Inflammatory macrophage treated with lipopolysaccharide for 4 hours (primary cell): ENCODE results near the gene SPATA6L.
A peak's percentile ranks its signal among the peaks of the same experiment; 100 is the strongest.
"Not testable (repeated sequence)": the region's sequence is repeated elsewhere in the genome, so short reads cannot be mapped to it uniquely, and the experiment has no call there.

Experiments used
- DNase-seq: peaks from one replicate; pipeline ENCODE4 v3.0.0-alpha.2; 2020

The SPATA6L gene

DNA sequence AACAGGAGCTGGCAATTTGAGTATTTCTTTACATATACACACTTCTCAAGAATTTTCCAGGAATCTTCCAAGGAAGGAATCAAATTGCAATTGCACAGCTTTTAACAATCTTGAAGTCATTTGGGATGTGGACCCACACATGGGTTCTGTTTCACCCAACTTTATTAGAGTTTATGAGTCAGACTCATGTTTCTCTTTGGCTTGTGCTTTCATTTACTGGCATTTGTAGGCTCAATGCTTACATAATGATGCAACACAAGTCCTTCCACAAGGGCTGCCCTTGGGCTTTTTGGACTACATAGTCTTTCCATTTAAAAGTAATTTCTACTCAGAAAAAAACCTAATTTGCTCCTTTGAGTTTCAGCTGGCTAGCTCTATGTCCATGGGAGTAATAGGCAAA, 8.5 kb upstream of the SPATA6L start:
- peak; percentile 47 for DNase-seq

GRCh38 chr9:4671737-4672136, 5.5 kb upstream of the SPATA6L start:
- no peak for DNase-seq

DNA sequence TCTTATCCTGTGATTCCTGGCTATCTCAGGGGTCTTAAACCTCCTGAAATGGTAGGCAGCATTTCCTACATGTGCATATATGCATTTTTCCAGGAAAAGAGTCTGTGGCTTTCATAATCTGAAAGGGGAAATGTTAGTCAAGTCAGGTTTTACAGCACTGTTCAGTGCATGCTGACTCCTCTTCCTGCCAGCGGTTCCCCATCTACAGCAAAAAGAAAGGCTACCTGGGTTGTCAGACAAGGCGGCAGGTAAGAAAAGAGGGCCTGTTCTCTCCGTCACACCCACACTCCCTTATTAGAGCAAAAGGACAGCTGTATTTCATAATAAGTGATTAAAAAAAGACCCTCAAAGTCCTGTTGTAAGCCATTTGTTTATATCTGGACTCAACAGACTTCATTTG, 4.3 kb upstream of the SPATA6L start:
- DNase-seq = no peak

- DNase-seq = no peak
Measured at GRCh38 chr9:4669890-4670289, 3.6 kb upstream of the SPATA6L start.

GRCh38 chr9:4668604-4669003, 2.3 kb upstream of the SPATA6L start:
- no peak for DNase-seq

GRCh38 chr9:4667681-4668080, 1.4 kb upstream of the SPATA6L start:
- no peak for DNase-seq

- DNase-seq = no peak
Measured at GRCh38 chr9:4665357-4665756, 923 bp downstream of the SPATA6L start.

DNA sequence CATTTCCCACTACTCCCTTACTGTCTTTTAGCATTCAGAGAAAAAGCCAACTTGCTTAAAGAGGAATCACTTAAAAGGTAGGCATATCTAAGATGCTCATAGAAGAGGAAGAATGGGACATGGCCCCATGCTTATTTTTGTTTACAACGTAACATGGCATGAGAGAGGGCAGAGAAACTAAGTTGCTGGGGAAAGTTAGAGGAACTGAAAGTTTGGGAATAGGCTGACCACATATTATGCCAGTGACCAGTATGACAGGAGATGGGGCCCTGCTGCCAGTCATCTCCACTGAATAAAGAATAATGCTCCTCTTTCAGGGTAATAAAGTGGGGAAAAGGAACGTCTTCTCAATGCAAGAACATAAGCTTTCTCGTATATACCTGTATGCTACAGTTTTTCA, 2.3 kb downstream of the SPATA6L start:
- DNase-seq = peak; percentile 74

DNA sequence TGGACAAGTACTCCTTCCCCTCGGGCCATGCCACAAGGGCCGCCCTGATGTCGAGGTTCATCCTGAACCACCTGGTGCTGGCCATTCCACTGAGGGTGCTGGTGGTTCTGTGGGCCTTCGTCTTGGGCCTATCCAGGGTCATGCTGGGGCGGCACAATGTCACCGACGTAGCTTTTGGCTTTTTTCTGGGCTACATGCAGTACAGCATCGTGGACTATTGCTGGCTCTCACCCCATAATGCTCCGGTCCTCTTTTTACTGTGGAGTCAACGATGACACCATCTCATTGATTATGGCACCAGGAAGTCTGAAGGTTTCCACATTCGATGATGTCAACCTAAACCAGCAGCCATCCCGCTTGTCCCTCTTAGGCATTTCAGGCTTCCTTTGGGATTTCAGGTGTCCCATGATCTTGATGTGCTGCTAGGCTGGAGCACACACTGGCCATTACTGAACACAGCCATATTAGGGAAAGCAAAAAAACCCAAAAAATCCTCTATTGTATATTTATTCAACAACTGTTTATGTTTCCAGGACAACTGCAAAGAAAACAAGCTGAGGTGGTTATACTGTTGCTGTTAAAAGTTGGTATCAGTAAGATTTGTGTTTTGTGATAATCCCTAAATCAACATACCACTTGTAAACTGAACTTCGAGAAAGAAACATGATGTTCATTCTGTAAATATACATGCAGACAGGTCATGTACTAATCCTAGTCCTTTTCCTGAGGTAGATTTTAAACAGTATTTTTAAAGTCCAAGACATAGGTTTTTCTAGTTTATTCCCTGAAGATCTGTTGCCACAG, 3.1 kb downstream of the SPATA6L start:
- no peak for DNase-seq

DNA sequence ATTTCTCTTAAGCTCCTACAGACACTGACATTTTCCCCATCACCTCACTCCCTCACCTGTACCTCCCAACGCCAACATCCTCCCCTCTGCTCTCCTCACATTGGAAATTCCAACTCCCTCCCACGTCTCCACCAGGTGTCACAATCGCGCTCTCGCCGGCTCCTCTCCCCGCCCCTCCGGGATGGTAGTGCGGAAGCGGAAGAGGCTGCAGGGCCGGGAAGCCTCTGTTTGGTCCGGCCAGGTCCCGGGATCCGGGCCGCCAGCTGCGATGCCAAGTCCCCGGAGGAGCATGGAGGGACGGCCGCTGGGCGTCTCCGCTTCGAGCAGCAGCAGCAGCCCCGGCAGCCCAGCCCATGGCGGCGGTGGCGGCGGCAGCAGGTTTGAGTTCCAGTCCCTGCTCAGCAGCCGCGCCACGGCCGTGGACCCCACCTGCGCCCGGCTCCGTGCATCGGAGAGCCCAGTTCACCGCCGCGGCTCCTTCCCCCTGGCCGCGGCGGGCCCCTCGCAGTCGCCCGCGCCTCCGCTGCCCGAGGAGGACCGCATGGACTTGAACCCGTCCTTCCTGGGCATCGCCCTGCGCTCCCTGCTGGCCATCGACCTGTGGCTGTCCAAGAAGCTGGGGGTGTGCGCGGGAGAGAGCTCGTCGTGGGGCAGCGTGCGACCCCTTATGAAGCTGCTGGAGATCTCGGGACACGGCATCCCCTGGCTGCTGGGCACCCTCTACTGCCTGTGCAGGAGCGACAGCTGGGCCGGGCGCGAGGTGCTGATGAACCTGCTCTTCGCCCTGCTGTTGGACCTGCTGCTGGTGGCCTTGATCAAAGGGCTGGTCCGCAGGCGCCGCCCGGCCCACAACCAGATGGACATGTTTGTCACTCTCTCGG, 3.9 kb downstream of the SPATA6L start, which contains the start of gene PLPP6:
TSS of gene PLPP6 (plus strand) at position 187 of the 881 bp plus-strand sequence. CDS start at position 269, 82 bp downstream.
- DNase-seq = peak; percentile 85

DNA sequence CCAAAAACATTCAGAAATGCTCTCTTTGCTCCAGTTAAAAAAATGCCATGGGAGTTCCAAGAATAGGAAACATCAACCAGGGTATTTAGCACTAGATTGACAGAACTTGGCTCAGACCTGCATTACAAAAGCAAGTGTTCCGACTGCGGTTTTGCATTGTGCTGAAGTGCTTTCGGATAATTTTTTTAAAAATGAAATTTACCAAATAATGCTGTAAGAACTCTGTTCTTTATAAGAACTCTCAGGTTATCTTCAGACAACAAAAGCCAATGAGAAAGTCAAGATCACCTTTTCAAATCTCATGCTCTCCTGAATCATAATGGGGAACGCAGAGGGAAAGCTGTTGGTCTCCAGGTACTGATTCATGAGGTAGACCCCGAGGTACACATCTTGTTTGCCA, 4.7 kb downstream of the SPATA6L start:
- no peak for DNase-seq

DNA sequence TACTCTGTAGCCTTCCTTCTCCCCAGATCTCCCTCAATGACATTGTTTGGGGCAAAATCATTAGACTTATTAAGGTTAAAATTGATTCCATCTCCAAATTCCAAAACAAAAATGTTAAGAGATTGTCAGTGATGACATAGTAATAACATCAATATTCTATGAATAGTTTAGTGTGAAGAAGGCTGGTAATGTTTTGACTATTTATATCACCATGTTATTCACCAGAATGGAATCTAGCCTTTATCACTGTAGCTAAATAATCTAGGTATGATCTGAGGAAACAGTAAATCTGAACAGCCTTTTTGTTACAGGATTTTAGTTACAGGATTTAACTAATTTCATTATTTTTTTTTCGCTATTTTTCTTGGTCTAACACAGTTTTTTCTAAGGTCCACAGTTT, 5.1 kb downstream of the SPATA6L start:
- DNase-seq = no peak

DNA sequence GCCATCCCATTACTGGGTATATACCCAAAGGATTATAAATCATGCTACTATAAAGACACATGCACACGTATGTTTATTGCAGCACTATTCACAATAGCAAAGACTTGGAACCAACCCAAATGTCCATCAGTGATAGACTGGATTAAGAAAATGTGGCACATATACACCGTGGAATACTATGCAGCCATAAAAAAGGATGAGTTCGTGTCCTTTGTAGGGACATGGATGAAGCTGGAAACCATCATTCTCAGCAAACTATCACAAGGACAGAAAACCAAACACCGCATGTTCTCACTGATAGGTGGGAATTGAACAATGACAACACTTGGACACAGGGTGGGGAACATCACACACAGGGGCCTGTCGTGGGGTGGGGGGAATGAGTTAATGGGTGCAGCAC, 5.6 kb downstream of the SPATA6L start:
- DNase-seq = not testable (repeated sequence)

GRCh38 chr9:4657426-4658159, 8.7 kb downstream of the SPATA6L start:
- no peak for DNase-seq

DNA sequence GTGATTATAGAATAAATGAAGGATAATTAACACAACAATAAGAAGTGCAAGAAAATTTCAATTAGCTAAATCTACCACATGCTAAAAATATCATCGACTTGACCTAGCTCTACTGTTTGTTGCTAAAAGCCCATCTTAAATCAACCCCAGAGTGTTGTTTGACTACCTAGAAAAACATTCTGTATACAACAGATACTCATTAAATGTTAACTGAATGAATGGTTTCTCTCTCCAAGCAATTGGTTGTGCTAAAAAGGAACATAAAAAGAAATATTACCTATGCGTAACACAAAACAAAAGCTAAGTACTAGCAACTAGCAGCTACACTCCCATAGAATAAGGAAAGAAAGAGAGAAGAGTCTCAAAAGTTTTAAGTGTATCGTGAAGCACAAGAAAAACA, 9.7 kb downstream of the SPATA6L start:
- no peak for DNase-seq

GRCh38 chr9:4656196-4656595, 10.1 kb downstream of the SPATA6L start:
- not testable (repeated sequence) for DNase-seq

- no peak for DNase-seq
Measured at GRCh38 chr9:4654538-4654937, 11.7 kb downstream of the SPATA6L start.

- no peak for DNase-seq
Measured at GRCh38 chr9:4654084-4654483, 12.2 kb downstream of the SPATA6L start.

- DNase-seq = no peak
Measured at GRCh38 chr9:4642351-4642750, 23.9 kb downstream of the SPATA6L start.

- no peak for DNase-seq
Measured at GRCh38 chr9:4640027-4640426, 26.3 kb downstream of the SPATA6L start.

GRCh38 chr9:4639420-4639819, 26.9 kb downstream of the SPATA6L start:
- no peak for DNase-seq

- no peak for DNase-seq
Measured at GRCh38 chr9:4638968-4639367, 27.3 kb downstream of the SPATA6L start.

- DNase-seq = no peak
Measured at GRCh38 chr9:4630836-4631235, 35.4 kb downstream of the SPATA6L start.
